ENCODE results near the gene INS.

- TF ChIP-seq EZH2 (IDR thresholded peaks at IDR 0.05; ENCODE audit: borderline replicate concordance, low read depth, low read length, poor library complexity, severe bottlenecking) (no peak), CTCF (conservative IDR thresholded peaks at IDR 0.05; ENCODE audit: low read depth, low read length) (no peak)
Measured at GRCh38 chr11:2128511-2129307, 32.3 kb downstream of the INS start.
